IMR-90 (cell line): Measurements from ENCODE around the gene FNDC1. TPM values are rescaled to one million over a fixed set of nuclear protein-coding genes. Genes with fewer than 3 reads are reported as not detected.

ENCODE experiments used
- ATAC-seq: fragments of 200-7000 bp; cut with Tn5 transposase; 2 replicates; pipeline ENCODE4 v1.9.1; 2020; ENCODE audit warnings: low read depth, mild to moderate bottlenecking, moderate library complexity
- BruUV-seq: library from RNA; stranded (reverse); fragments of 400-500 nt; replicated peaks from 2 replicates; lab custom pipeline; 2021; lab: Mats Ljungman, UMichigan
- CTCF ChIA-PET: fragments of 300-600 bp; formaldehyde crosslinking; extraction: SDS; loops from one replicate; lab custom pipeline; 2021; ENCODE audit warnings: antibody characterized with exemption; lab: Yijun Ruan, JAX
- POLR2A ChIA-PET: fragments of 300-600 bp; sonication (Branson Sonifier 250); formaldehyde crosslinking; loops from one replicate; lab custom pipeline; 2022; ENCODE audit warnings: antibody characterized with exemption; ENCODE audit not compliant: unreplicated experiment; lab: Charles Lee
- DNase-seq: peaks from one replicate; pipeline ENCODE4 v3.0.0; 2013
- H2AFZ ChIP-seq: replicated peaks from 2 replicates; pipeline ENCODE3; 2013; ENCODE audit warnings: low read length, mild to moderate bottlenecking; ENCODE audit not compliant: poor library complexity
- H2AK5ac ChIP-seq: 2 replicates; pipeline ENCODE4 v1.6.1; 2013; ENCODE audit warnings: low read depth, low read length, inconsistent platforms
- H2AK9ac ChIP-seq: replicated peaks from 2 replicates; pipeline ENCODE3; 2013; ENCODE audit warnings: mild to moderate bottlenecking, low read depth, low read length, moderate library complexity; ENCODE audit not compliant: poor library complexity
- H2BK120ac ChIP-seq: 2 replicates; pipeline ENCODE4 v1.6.1; 2013; ENCODE audit warnings: low read depth, low read length, inconsistent platforms
- H2BK15ac ChIP-seq: 3 replicates; pipeline ENCODE4 v1.6.1; 2013; ENCODE audit warnings: low read depth, low read length, inconsistent platforms
- H2BK20ac ChIP-seq: 2 replicates; pipeline ENCODE4 v1.6.1; 2013; ENCODE audit warnings: low read depth, mild to moderate bottlenecking, inconsistent platforms, low read length, moderate library complexity
- H2BK5ac ChIP-seq: 2 replicates; pipeline ENCODE4 v1.6.1; 2013; ENCODE audit warnings: mild to moderate bottlenecking, low read depth, low read length, inconsistent platforms; ENCODE audit not compliant: poor library complexity, severe bottlenecking
- H3K14ac ChIP-seq: replicated peaks from 2 replicates; pipeline ENCODE4 v1.6.1; 2013; ENCODE audit warnings: low read depth, low read length, inconsistent platforms
- H3K18ac ChIP-seq: 2 replicates; pipeline ENCODE4 v1.6.1; 2013; ENCODE audit warnings: low read depth, low read length, control low read depth
- H3K23ac ChIP-seq: 2 replicates; pipeline ENCODE4 v1.6.1; 2013; ENCODE audit warnings: low read depth, low read length, inconsistent platforms
- H3K27ac ChIP-seq: 2 replicates; pipeline ENCODE4 v1.5.1; 2013; ENCODE audit warnings: mild to moderate bottlenecking, control low read depth, low read length; ENCODE audit not compliant: insufficient read depth
- H3K27me3 ChIP-seq: 2 replicates; pipeline ENCODE4 v1.6.1; 2013; ENCODE audit warnings: low read length; ENCODE audit not compliant: control insufficient read depth, insufficient read depth
- H3K36me3 ChIP-seq: 2 replicates; pipeline ENCODE4 v1.6.1; 2013; ENCODE audit warnings: low read length, mixed read lengths; ENCODE audit not compliant: control insufficient read depth, insufficient read depth
- H3K4ac ChIP-seq: 2 replicates; pipeline ENCODE4 v1.6.1; 2013; ENCODE audit warnings: low read depth, low read length, inconsistent platforms
- H3K4me1 ChIP-seq: 2 replicates; pipeline ENCODE4 v1.6.1; 2013; ENCODE audit warnings: low read length, mixed read lengths; ENCODE audit not compliant: control insufficient read depth, insufficient read depth
- H3K4me2 ChIP-seq: 2 replicates; pipeline ENCODE4 v1.6.1; 2013; ENCODE audit warnings: low read depth, mild to moderate bottlenecking, control low read depth, low read length, moderate library complexity
- H3K4me3 ChIP-seq: 2 replicates; pipeline ENCODE4 v1.5.1; 2013; ENCODE audit warnings: low read depth, mild to moderate bottlenecking, control low read depth, low read length, moderate library complexity; ENCODE audit not compliant: insufficient read depth
- H3K56ac ChIP-seq: 2 replicates; pipeline ENCODE4 v1.6.1; 2013; ENCODE audit warnings: low read length, inconsistent platforms; ENCODE audit not compliant: insufficient read depth; ENCODE audit errors: extremely low read depth
- H3K79me1 ChIP-seq, 2 experiments: 2 replicates each; pipeline ENCODE4 v1.6.1; 2013; ENCODE audit warnings: low read length in 2 of 2, inconsistent platforms in 1 of 2, low read depth in 1 of 2
- H3K9ac ChIP-seq: 2 replicates; pipeline ENCODE4 v1.6.1; 2013; ENCODE audit warnings: low read depth, low read length, control low read depth
- H3K9me1 ChIP-seq: 2 replicates; pipeline ENCODE4 v1.6.1; 2013; ENCODE audit warnings: low read length, inconsistent platforms; ENCODE audit not compliant: insufficient read depth
- H3K9me3 ChIP-seq: 2 replicates; pipeline ENCODE4 v1.6.1; 2013; ENCODE audit warnings: low read length; ENCODE audit not compliant: control insufficient read depth, insufficient read depth
- H4K20me1 ChIP-seq: 2 replicates; pipeline ENCODE4 v1.6.1; 2013; ENCODE audit warnings: low read length, inconsistent platforms; ENCODE audit not compliant: insufficient read depth
- H4K5ac ChIP-seq: 2 replicates; pipeline ENCODE4 v1.6.1; 2013; ENCODE audit warnings: mild to moderate bottlenecking, low read depth, low read length, control low read depth
- H4K8ac ChIP-seq, 2 experiments: 2 replicates each; pipeline ENCODE4 v1.6.1; 2013; ENCODE audit warnings: low read depth in 2 of 2, low read length in 2 of 2, control low read depth in 1 of 2, inconsistent platforms in 1 of 2
- H4K91ac ChIP-seq: 2 replicates; pipeline ENCODE4 v1.6.1; 2013; ENCODE audit warnings: low read depth, low read length, inconsistent platforms; ENCODE audit not compliant: insufficient read depth
- BHLHE40 ChIP-seq: fragments of 150-350 bp; IDR thresholded peaks from 2 replicates; pipeline ENCODE4 v1.6.1; 2016; ENCODE audit warnings: mild to moderate bottlenecking, low read depth, low read length
- CEBPB ChIP-seq: IDR thresholded peaks from 2 replicates; pipeline ENCODE4 v1.6.1; 2012; ENCODE audit warnings: low read depth, low read length, improper control_type of control experiment
- FOS ChIP-seq: fragments of 150-350 bp; IDR thresholded peaks from 2 replicates; pipeline ENCODE4 v1.6.1; 2016; ENCODE audit warnings: low read depth, low read length
- MXI1 ChIP-seq: IDR thresholded peaks from 2 replicates; pipeline ENCODE4 v1.6.1; 2012; ENCODE audit warnings: low read depth, mild to moderate bottlenecking, low read length, moderate library complexity, borderline replicate concordance
- SMC3 ChIP-seq: fragments of 150-350 bp; IDR thresholded peaks from 2 replicates; pipeline ENCODE4 v1.6.1; 2016; ENCODE audit warnings: low read depth, mild to moderate bottlenecking, antibody characterized with exemption, low read length, moderate library complexity
- WGBS, 2 experiments: methylation state at CpG; one replicate each; pipeline versions ENCODE4 v1.1.5 to v1.1.7; 2013; ENCODE audit warnings: missing lambda C conversion rate in 2 of 2; ENCODE audit not compliant: insufficient read length in 1 of 2; ENCODE audit errors: extremely low coverage in 2 of 2; 5-methylcytosine and 5-hydroxymethylcytosine counted together
- dilution Hi-C: fragments of 300-500 bp; cut with HindIII; formaldehyde crosslinking; loops from one replicate; pipeline ENCODE4 v1.14.3; 2018; ENCODE audit warnings: low sequenced_read_pairs; ENCODE audit not compliant: unreplicated experiment
- in situ Hi-C: fragments of 300-500 bp; cut with MboI; formaldehyde crosslinking; loops from 3 replicates; pipeline ENCODE4 v1.14.3; 2019; ENCODE audit warnings: low sequenced_read_pairs, inconsistent platforms, mixed read lengths
- intact Hi-C: fragments of 100-400 bp; cut with micrococcal nuclease; formaldehyde crosslinking; loops from 2 replicates; pipeline ENCODE4 v1.10.0; 2022
- polyA plus RNA-seq, 3 experiments: library from polyadenylated mRNA; depleted of rRNA; stranded (reverse); fragments of >200 nt; gene quantifications; 2 replicates each; pipeline ENCODE4 v1.2.3, GENCODE V29; 2012; ENCODE audit warnings: low replicate concordance in 1 of 3
- total RNA-seq: library from RNA; depleted of rRNA; stranded (reverse); fragments of >200 nt; gene quantifications from 2 replicates; pipeline ENCODE4 v1.2.3, GENCODE V29; 2012

FNDC1 gene
- total and polyA plus RNA-seq, 2 of the 4 experiments (the other 2 are of a cell fraction), result 0.03 TPM; not detected in 1

DNA sequence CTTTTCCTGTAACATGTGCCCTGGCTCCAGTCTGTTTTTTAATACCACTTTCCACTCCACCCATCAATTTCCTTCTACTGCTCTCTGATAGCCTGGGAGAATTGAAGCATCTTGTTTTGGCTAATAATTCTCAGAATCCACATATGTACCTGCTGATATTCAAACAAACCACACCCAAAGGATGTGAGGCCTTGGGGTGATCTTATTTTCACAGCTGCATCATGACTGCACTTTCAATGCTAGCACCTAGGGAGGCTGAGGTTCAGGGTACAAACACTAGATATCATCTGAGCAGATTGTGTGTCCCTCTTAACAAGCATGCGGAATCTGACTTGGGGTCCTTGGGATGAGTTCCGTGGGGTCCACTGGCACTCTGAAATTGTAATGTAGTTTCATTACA, 12.7 kb downstream of the FNDC1 start:
- POLR2A ChIA-PET, result no interaction called here
- BruUV-seq, result no TSS peak
- in situ Hi-C loops (loop anchor here (25.0 kb wide), 1 partner anchor 630 kb away; the partner anchor contains the start of gene PNLDC1), intact Hi-C loops (no loop called here), dilution Hi-C loops (no loop called here)
- no peak overlapping the region for H3K4me2 ChIP-seq
- H3K27me3 ChIP-seq, result peaks cover 2% of the 10 kb centered on the region
- no peak overlapping the region for H2AK9ac ChIP-seq
- H2BK20ac ChIP-seq, result no peak overlapping the region
- H4K5ac ChIP-seq, result no peak overlapping the region
- no peaks in the 10 kb centered on the region for H4K20me1 ChIP-seq
- H3K79me1 ChIP-seq, result no peaks in the 10 kb centered on the region
- no peak overlapping the region for H3K4me3 ChIP-seq
- no CpG with 5 or more reads among the region's 2 CpGs for WGBS, 2 experiments
- no peak overlapping the region for H4K91ac ChIP-seq
- H3K27ac ChIP-seq, result no peak overlapping the region
- no peak overlapping the region for H3K56ac ChIP-seq
- TF ChIP-seq SMC3 (no peak), BHLHE40 (no peak), FOS (no peak), CEBPB (no peak), MXI1 (no peak)
- H3K9me3 ChIP-seq, result peaks cover 3% of the 10 kb centered on the region; the same call in 1 of the 2 replicates
- CTCF ChIA-PET, result no interaction called here
- H2AFZ ChIP-seq, result no peak overlapping the region
- no peak overlapping the region for H3K14ac ChIP-seq
- ATAC-seq (no peak), DNase-seq (no peak)
- no peak overlapping the region for H2BK5ac ChIP-seq
- no peaks in the 10 kb centered on the region for H3K36me3 ChIP-seq
- no peak overlapping the region for H3K23ac ChIP-seq
- no peak overlapping the region for H2AK5ac ChIP-seq
- no peak overlapping the region for H3K18ac ChIP-seq
- H2BK15ac ChIP-seq, result no peak overlapping the region
- no peak overlapping the region for H3K9ac ChIP-seq
- no peak overlapping the region for H4K8ac ChIP-seq
- no peaks in the 10 kb centered on the region for H3K9me1 ChIP-seq
- no peak overlapping the region for H2BK120ac ChIP-seq
- no peaks in the 10 kb centered on the region for H3K4me1 ChIP-seq
- no peak overlapping the region for H3K4ac ChIP-seq
